ENCODE results near the gene RGS3. TPM values are rescaled to one million over a fixed set of nuclear protein-coding genes. Genes with fewer than 3 reads are reported as not detected.

RGS3 gene
- total RNA-seq, 1 donor from 2014 or later: 15.0 TPM

DNA sequence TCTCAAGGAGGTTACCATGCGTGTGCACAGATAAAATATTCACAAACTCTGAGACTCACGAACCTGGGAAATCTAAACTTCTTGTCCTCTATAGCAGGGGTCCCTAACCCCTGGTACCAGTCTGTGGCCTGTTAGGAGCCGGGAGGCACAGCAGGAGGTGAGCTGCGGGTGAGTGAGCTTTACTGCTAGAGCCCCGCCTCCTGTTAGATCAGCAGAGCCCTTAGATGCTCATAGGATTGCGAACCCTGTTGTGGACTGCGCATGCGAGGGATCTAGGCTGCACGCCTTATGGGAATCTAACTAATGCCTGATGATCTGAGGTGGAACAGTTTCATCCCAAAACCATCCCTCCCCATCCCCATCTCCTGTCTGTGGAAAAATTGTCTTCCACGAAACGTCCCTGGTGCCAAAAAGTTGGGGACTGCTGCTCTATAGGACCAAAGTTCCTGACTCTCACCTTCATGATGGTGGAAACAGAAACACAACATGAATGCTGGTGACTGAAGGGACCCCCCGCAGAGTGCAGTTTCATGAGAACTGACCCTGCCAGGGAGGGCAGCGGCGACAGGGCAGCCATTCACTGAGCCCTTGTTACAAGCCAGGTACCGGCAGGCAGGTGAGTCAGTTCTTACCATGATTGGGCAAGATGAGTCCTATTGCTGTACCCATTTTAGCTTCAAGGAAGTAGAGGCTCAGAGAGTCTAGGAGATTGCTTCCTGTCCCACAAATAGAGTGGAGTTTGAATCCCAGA, 181.9 kb downstream of the RGS3 start:
- ChIA-PET POLR2A (no interaction called here), CTCF (no interaction called here)
- ATAC-seq (ENCODE audit: low read depth) (no peak), DNase-seq (no peak)
- no peaks in the 10 kb centered on the region for H3K36me3 Mint-ChIP-seq (ENCODE audit: low read depth)
- intact Hi-C loops (cut with micrococcal nuclease): no loop called here
- TF ChIP-seq, protein P1, sequence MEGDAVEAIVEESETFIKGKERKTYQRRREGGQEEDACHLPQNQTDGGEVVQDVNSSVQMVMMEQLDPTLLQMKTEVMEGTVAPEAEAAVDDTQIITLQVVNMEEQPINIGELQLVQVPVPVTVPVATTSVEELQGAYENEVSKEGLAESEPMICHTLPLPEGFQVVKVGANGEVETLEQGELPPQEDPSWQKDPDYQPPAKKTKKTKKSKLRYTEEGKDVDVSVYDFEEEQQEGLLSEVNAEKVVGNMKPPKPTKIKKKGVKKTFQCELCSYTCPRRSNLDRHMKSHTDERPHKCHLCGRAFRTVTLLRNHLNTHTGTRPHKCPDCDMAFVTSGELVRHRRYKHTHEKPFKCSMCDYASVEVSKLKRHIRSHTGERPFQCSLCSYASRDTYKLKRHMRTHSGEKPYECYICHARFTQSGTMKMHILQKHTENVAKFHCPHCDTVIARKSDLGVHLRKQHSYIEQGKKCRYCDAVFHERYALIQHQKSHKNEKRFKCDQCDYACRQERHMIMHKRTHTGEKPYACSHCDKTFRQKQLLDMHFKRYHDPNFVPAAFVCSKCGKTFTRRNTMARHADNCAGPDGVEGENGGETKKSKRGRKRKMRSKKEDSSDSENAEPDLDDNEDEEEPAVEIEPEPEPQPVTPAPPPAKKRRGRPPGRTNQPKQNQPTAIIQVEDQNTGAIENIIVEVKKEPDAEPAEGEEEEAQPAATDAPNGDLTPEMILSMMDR (IDR thresholded peaks at IDR 0.05): no peak
- peaks cover 21% of the 10 kb centered on the region for H3K27me3 Mint-ChIP-seq
- no peaks in the 10 kb centered on the region for H3K4me1 Mint-ChIP-seq
- peaks cover 1% of the 10 kb centered on the region for H3K9me3 Mint-ChIP-seq
- no peak overlapping the region for H3K27ac Mint-ChIP-seq
- no peak overlapping the region for H3K4me3 Mint-ChIP-seq

DNA sequence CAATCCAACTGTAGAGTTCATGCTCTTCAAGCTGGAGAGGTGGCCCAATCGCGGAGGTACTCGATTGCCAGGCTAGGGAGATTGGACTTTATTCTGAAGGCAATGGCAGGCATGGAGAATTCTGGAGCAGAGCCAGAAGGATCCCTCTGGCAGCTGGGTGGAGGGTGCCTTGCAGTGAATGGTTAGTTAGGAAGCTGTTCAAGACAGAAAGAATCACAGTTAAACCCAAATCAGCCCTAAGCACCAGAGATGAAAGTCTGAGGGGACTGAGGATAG, 182.4 kb downstream of the RGS3 start:
- H3K4me1 Mint-ChIP-seq: no peaks in the 10 kb centered on the region
- ATAC-seq (ENCODE audit: low read depth) (no peak), DNase-seq (no peak)
- H3K27ac Mint-ChIP-seq: no peak overlapping the region
- H3K4me3 Mint-ChIP-seq: no peak overlapping the region
- H3K9me3 Mint-ChIP-seq: peaks cover 1% of the 10 kb centered on the region
- intact Hi-C loops (cut with micrococcal nuclease): no loop called here
- peaks cover 21% of the 10 kb centered on the region for H3K27me3 Mint-ChIP-seq
- H3K36me3 Mint-ChIP-seq (ENCODE audit: low read depth): no peaks in the 10 kb centered on the region
- TF ChIP-seq, protein P1 (IDR thresholded peaks at IDR 0.05): no peak
- ChIA-PET POLR2A (no interaction called here), CTCF (no interaction called here)

DNA sequence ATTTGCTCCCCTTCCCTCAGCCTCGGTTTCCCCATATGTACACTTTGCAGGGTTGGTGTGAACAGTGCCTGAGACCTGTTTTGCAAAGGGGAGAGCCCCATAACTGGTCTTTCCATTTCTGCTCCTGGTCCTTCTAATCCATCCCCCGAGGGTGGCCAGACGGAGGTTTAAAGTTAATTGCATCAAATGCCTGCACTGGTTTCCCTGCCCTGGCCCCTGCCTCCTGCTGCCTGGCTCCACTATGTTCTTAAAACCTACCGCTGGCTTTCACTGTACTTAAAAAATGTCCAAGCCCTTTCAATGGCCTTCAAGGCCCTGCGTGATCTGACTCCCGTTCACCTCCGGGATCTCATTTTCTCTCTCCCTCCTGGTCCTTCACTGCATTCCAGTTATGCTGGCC, 183.0 kb downstream of the RGS3 start:
- Mint-ChIP-seq H3K9me3 (peaks cover 1% of the 10 kb centered on the region), H3K4me1 (no peaks in the 10 kb centered on the region), H3K27ac (no peak overlapping the region), H3K36me3 (ENCODE audit: low read depth) (no peaks in the 10 kb centered on the region), H3K4me3 (no peak overlapping the region), H3K27me3 (peaks cover 21% of the 10 kb centered on the region)
- intact Hi-C loops (cut with micrococcal nuclease): no loop called here
- CTCF ChIA-PET: no interaction called here
- DNase-seq: no peak
- POLR2A ChIA-PET: no interaction called here
- no peak for ATAC-seq (ENCODE audit: low read depth)
- TF ChIP-seq, protein P1 (IDR thresholded peaks at IDR 0.05): no peak

Other genes with a start within 250 kb of the RGS3 start
- 48.3 and 49.1 TPM in 2 replicates for gene FKBP15, start 242.4 kb upstream of the RGS3 start, total RNA-seq
- gene SLC31A1, start 242.2 kb upstream of the RGS3 start, total RNA-seq: 5.7 and 7.3 TPM in 2 replicates
- gene CDC26, start 188.2 kb upstream of the RGS3 start, total RNA-seq: 30.4 and 31.7 TPM in 2 replicates
- 32.8 and 36.7 TPM in 2 replicates for gene PRPF4, start 188.1 kb upstream of the RGS3 start, total RNA-seq
- gene RNF183, start 160.4 kb upstream of the RGS3 start, total RNA-seq: not detected in 2 replicates
- gene WDR31, start 123.5 kb upstream of the RGS3 start, total RNA-seq: 0.73 and 1.6 TPM in 2 replicates
- 1.1 and 1.3 TPM in 2 replicates for gene BSPRY, start 114.2 kb upstream of the RGS3 start, total RNA-seq
- 23.4 and 23.9 TPM in 2 replicates for gene HDHD3, start 86.7 kb upstream of the RGS3 start, total RNA-seq
- gene ALAD, start 62.4 kb upstream of the RGS3 start, total RNA-seq: 24.0 and 24.3 TPM in 2 replicates
- gene POLE3, start 53.1 kb upstream of the RGS3 start, total RNA-seq: 48.0 and 55.5 TPM in 2 replicates
- gene C9orf43, start 53.0 kb upstream of the RGS3 start, total RNA-seq: 0.76 and 1.2 TPM in 2 replicates

Data from activated B cell treated with CpG ODN at 0.5 μM for 24 hours (primary cell).